Measurements from ENCODE around the gene BACH2. TPM values are rescaled to one million over a fixed set of nuclear protein-coding genes. Genes with fewer than 3 reads are reported as not detected.

Gene BACH2
- total and polyA plus RNA-seq, 12 donors = 0.16 to 4.7 (median 2.4) TPM

- DNase-seq = no peak
- peak in 1 of 8 donors; percentile 30 for ATAC-seq
- H3K27ac ChIP-seq = no peak overlapping the region
Measured at GRCh38 chr6:90005048-90005827, 291.4 kb downstream of the BACH2 start.

GRCh38 chr6:90004511-90004910 lies 292.1 kb downstream of the BACH2 start:
- Histone ChIP-seq H3K4me1 (peaks cover 0 to 36% (median 11%) of the 10 kb centered on the region in 9 donors), H3K4me3 (no peak overlapping the region), H3K27ac (no peak overlapping the region), H3K36me3 (peaks cover 0 to 20% (median 0%) of the 10 kb centered on the region in 9 donors), H3K27me3 (no peaks in the 10 kb centered on the region), H3K9me3 (no peaks in the 10 kb centered on the region)
- intact Hi-C loops (cut with DNase I) = no loop called here
- 88 to 89% methylated on average over 5 of the region's 5 CpGs for WGBS, 2 donors
- ATAC-seq (no peak), DNase-seq (no peak)
- TF ChIP-seq CTCF (IDR thresholded peaks at IDR 0.05) = no peak

More at GRCh38 chr6:90005048-90005827, 291.4 kb downstream of the BACH2 start:
- peaks cover 0 to 28% (median 4%) of the 10 kb centered on the region in 9 donors for H3K4me1 ChIP-seq
- 95 to 96% methylated on average over 9 of the region's 9 CpGs for WGBS, 2 donors
- intact Hi-C loops (cut with DNase I) = no loop called here
- peaks cover 0 to 20% (median 0%) of the 10 kb centered on the region in 9 donors for H3K36me3 ChIP-seq
- H3K27me3 ChIP-seq = no peaks in the 10 kb centered on the region
- TF ChIP-seq CTCF (IDR thresholded peaks at IDR 0.05) = no peak
- H3K9me3 ChIP-seq = no peaks in the 10 kb centered on the region
- H3K4me3 ChIP-seq = no peak overlapping the region

DNA sequence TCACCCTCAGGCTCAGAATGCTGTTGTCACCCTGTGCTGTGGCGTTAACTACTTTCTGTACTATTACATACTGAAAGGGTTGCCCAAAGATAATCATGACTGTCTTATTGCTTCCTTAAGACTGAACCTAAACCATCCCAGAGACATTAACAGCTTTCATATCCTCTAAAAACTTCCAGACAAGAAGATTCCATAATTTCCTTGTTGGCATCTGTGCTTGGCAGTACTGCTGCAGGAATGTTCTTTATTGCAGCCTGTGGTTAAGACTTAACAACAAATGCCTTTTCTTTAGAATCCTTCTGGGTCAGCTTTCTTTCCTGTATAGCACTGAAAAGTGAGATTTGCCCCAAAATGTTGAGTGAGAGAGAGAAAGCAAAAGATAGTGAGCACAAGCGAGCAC lies 292.7 kb downstream of the BACH2 start:
- H3K4me1 ChIP-seq = peaks cover 0 to 36% (median 17%) of the 10 kb centered on the region in 9 donors
- no peaks in the 10 kb centered on the region for H3K27me3 ChIP-seq
- no peak for TF ChIP-seq CTCF (IDR thresholded peaks at IDR 0.05)
- WGBS, 2 donors = 79 to 96% methylated on average over 2 of the region's 2 CpGs
- intact Hi-C loops (cut with DNase I) = no loop called here
- peaks cover 0 to 20% (median 0%) of the 10 kb centered on the region in 9 donors for H3K36me3 ChIP-seq
- no peak overlapping the region for H3K4me3 ChIP-seq
- DNase-seq (no peak), ATAC-seq (no peak)
- H3K27ac ChIP-seq = no peak overlapping the region
- H3K9me3 ChIP-seq = no peaks in the 10 kb centered on the region

- TF ChIP-seq CTCF (IDR thresholded peaks at IDR 0.05) = no peak
- Histone ChIP-seq H3K4me3 (no peak overlapping the region), H3K9me3 (no peaks in the 10 kb centered on the region), H3K27ac (no peak overlapping the region), H3K4me1 (peaks cover 0 to 37% (median 24%) of the 10 kb centered on the region in 9 donors), H3K36me3 (peaks cover 0 to 17% (median 0%) of the 10 kb centered on the region in 9 donors), H3K27me3 (no peaks in the 10 kb centered on the region)
- DNase-seq (no peak), ATAC-seq (no peak)
- intact Hi-C loops (cut with DNase I) = no loop called here
- WGBS, 2 donors = 78 to 82% methylated on average over 5 of the region's 5 CpGs
Measured at GRCh38 chr6:90003069-90003795, 293.4 kb downstream of the BACH2 start.

All from heart right ventricle (tissue), 16 donors.